Activated T-cell treated with anti-CD3 and anti-CD28 coated beads for 4 hours (primary cell): ENCODE measurements around the gene MEP1A.
"Not testable (repeated sequence)": the region's sequence is repeated elsewhere in the genome, so short reads cannot be mapped to it uniquely, and the experiment has no call there.

Experiments
- DNase-seq: peaks from one replicate; pipeline ENCODE4 v3.0.0-alpha.2; 2020

Gene MEP1A

GRCh38 chr6:46793138-46793537 lies at the start of gene MEP1A:
MEP1A (plus strand) TSS chr6:46793389; CDS start chr6:46793399, 10 bp downstream.
- DNase-seq, result no peak

GRCh38 chr6:46743425-46744158 lies 49.6 kb upstream of the MEP1A start:
- no peak for DNase-seq

GRCh38 chr6:46744159-46744725 lies 48.9 kb upstream of the MEP1A start:
- not testable (repeated sequence) for DNase-seq

GRCh38 chr6:46745973-46746372 lies 47.2 kb upstream of the MEP1A start:
- no peak for DNase-seq

GRCh38 chr6:46746696-46747095 lies 46.5 kb upstream of the MEP1A start, which contains the start of gene ANKRD66:
ANKRD66 (plus strand) TSS chr6:46746933; CDS start chr6:46751949, 5,016 bp downstream.
- no peak for DNase-seq

- DNase-seq, result no peak
Observed at GRCh38 chr6:46748940-46749503, 44.2 kb upstream of the MEP1A start.

- DNase-seq, result no peak
Observed at GRCh38 chr6:46749731-46750130, 43.5 kb upstream of the MEP1A start.

- no peak for DNase-seq
Observed at GRCh38 chr6:46751658-46752057, 41.5 kb upstream of the MEP1A start.

GRCh38 chr6:46755865-46756264 lies 37.3 kb upstream of the MEP1A start:
- DNase-seq, result no peak

- no peak for DNase-seq
Observed at GRCh38 chr6:46756469-46757213, 36.5 kb upstream of the MEP1A start.

GRCh38 chr6:46757214-46757596 lies 36.0 kb upstream of the MEP1A start:
- no peak for DNase-seq

GRCh38 chr6:46758960-46759753 lies 34.0 kb upstream of the MEP1A start:
- no peak for DNase-seq

GRCh38 chr6:46760925-46761324 lies 32.3 kb upstream of the MEP1A start:
- DNase-seq, result no peak

- DNase-seq, result no peak
Observed at GRCh38 chr6:46763466-46763865, 29.7 kb upstream of the MEP1A start.

- not testable (repeated sequence) for DNase-seq
Observed at GRCh38 chr6:46764280-46764679, 28.9 kb upstream of the MEP1A start.

GRCh38 chr6:46764961-46765360 lies 28.2 kb upstream of the MEP1A start:
- DNase-seq, result no peak

- DNase-seq, result no peak
Observed at GRCh38 chr6:46772016-46772415, 21.2 kb upstream of the MEP1A start.

GRCh38 chr6:46772762-46773161 lies 20.4 kb upstream of the MEP1A start:
- no peak for DNase-seq

- DNase-seq, result no peak
Observed at GRCh38 chr6:46773201-46773855, 19.9 kb upstream of the MEP1A start.

GRCh38 chr6:46774736-46775135 lies 18.5 kb upstream of the MEP1A start:
- DNase-seq, result not testable (repeated sequence)

- no peak for DNase-seq
Observed at GRCh38 chr6:46776070-46776712, 17.0 kb upstream of the MEP1A start.
